HL-60 (cell line): ENCODE measurements around the gene MAPRE3.

Experiments used
- DNase-seq, 2 experiments: peaks; one replicate each; pipeline ENCODE4 v3.0.0-alpha.2; 2010 to 2020; ENCODE audit warnings: low read depth in 1 of 2, low spot score in 1 of 2
- H3K27ac ChIP-seq: fragments of 250-450 bp; sonication (Bioruptor Pico); replicated peaks from 2 replicates; pipeline ENCODE4 v1.5.1; 2020; ENCODE audit warnings: mild to moderate bottlenecking, moderate library complexity
- H3K27me3 ChIP-seq: fragments of 250-450 bp; sonication (Bioruptor Pico); 2 replicates; pipeline ENCODE4 v1.5.1; 2021; ENCODE audit warnings: mild to moderate bottlenecking, moderate library complexity; ENCODE audit not compliant: insufficient read depth, poor library complexity, severe bottlenecking
- H3K4me3 ChIP-seq: replicated peaks from 2 replicates; pipeline ENCODE4 v1.5.1; 2011; ENCODE audit warnings: mild to moderate bottlenecking, control low read depth, low read length; ENCODE audit not compliant: insufficient read depth
- GABPA ChIP-seq: IDR thresholded peaks from 2 replicates; pipeline ENCODE4 v1.6.1; 2012; ENCODE audit warnings: low read depth
- POLR2AphosphoS5 ChIP-seq: IDR thresholded peaks from 2 replicates; pipeline ENCODE4 v1.6.1; 2012; ENCODE audit warnings: low read depth
- SPI1 ChIP-seq: IDR thresholded peaks from 2 replicates; pipeline ENCODE4 v1.6.1; 2012; ENCODE audit warnings: low read depth, mild to moderate bottlenecking, borderline replicate concordance
- TF ChIP-seq, protein P1 (sequence below): IDR thresholded peaks from 2 replicates; pipeline ENCODE4 v1.6.1; 2012; ENCODE audit warnings: low read depth; ENCODE audit not compliant: insufficient replicate concordance
- TF ChIP-seq, protein P2 (sequence below): IDR thresholded peaks from one replicate; pipeline ENCODE4 v1.5.1; 2011; ENCODE audit warnings: low read length, control low read depth, inconsistent platforms; ENCODE audit not compliant: insufficient read depth

MAPRE3 gene

DNA sequence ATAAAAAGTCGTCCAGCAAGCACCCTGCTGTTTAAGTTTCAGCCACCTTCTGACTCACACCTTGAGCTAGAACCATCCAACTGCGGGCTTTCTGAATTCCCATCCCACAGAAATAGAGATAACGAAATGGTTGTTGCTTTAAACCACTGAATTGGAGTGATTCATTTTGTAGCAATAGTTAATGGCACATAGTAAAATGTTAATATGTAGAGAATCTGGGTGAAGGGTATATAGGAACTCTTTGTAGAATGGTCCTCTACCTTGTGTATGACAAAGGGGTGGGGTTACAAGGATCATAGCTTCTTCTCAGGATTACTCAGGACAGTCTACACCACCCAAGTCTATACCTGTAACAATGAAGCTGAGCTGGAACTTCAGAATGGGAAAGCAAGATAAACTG lies 2.4 kb upstream of the MAPRE3 start:
- Histone ChIP-seq H3K27ac (no peak overlapping the region), H3K4me3 (no peak overlapping the region), H3K27me3 (peaks cover 6% of the 10 kb centered on the region)
- TF ChIP-seq SPI1 = no peak
- no peak for TF ChIP-seq GABPA
- TF ChIP-seq, protein P1, sequence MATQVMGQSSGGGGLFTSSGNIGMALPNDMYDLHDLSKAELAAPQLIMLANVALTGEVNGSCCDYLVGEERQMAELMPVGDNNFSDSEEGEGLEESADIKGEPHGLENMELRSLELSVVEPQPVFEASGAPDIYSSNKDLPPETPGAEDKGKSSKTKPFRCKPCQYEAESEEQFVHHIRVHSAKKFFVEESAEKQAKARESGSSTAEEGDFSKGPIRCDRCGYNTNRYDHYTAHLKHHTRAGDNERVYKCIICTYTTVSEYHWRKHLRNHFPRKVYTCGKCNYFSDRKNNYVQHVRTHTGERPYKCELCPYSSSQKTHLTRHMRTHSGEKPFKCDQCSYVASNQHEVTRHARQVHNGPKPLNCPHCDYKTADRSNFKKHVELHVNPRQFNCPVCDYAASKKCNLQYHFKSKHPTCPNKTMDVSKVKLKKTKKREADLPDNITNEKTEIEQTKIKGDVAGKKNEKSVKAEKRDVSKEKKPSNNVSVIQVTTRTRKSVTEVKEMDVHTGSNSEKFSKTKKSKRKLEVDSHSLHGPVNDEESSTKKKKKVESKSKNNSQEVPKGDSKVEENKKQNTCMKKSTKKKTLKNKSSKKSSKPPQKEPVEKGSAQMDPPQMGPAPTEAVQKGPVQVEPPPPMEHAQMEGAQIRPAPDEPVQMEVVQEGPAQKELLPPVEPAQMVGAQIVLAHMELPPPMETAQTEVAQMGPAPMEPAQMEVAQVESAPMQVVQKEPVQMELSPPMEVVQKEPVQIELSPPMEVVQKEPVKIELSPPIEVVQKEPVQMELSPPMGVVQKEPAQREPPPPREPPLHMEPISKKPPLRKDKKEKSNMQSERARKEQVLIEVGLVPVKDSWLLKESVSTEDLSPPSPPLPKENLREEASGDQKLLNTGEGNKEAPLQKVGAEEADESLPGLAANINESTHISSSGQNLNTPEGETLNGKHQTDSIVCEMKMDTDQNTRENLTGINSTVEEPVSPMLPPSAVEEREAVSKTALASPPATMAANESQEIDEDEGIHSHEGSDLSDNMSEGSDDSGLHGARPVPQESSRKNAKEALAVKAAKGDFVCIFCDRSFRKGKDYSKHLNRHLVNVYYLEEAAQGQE = no peak
- TF ChIP-seq, protein P2, sequence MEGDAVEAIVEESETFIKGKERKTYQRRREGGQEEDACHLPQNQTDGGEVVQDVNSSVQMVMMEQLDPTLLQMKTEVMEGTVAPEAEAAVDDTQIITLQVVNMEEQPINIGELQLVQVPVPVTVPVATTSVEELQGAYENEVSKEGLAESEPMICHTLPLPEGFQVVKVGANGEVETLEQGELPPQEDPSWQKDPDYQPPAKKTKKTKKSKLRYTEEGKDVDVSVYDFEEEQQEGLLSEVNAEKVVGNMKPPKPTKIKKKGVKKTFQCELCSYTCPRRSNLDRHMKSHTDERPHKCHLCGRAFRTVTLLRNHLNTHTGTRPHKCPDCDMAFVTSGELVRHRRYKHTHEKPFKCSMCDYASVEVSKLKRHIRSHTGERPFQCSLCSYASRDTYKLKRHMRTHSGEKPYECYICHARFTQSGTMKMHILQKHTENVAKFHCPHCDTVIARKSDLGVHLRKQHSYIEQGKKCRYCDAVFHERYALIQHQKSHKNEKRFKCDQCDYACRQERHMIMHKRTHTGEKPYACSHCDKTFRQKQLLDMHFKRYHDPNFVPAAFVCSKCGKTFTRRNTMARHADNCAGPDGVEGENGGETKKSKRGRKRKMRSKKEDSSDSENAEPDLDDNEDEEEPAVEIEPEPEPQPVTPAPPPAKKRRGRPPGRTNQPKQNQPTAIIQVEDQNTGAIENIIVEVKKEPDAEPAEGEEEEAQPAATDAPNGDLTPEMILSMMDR = no peak
- TF ChIP-seq POLR2AphosphoS5 = no peak
- DNase-seq = no peak

DNA sequence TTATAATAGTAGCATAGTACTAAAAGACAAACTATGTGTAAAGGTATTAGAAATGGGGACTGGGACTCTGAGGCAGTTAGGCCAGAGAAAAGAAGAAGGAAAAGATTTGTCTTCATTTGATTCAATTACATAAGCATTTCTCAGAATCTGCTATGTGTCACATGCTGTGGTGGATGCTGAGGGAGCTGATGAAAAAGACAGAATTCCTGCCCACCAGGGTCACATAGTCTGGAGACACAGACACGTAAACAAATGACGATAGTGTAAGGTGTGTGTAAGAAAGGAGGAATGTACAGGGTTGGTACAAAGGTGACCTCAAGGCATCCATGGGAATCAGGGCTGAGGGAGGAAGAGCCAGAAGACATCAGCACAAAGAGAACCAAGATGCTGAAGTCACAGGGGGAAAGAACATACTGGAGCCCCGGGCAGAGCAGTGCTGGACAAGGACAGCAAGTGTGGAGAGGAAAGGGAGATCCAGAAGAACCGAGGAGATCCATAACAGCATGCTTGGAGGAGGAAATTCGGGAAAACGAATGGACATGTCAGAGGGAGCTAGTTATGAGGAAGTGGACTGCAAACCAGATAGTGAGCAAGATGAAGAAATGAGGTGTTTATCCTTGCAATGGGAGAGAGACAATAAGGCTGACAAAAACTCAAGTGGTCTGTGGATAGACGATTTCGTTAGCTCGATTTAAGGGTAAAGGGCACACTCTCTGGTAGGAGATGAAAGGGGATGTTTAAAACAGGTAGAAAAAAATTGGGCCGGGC lies 1.2 kb upstream of the MAPRE3 start:
- H3K27me3 ChIP-seq = peaks cover 6% of the 10 kb centered on the region
- no peak for DNase-seq
- TF ChIP-seq, protein P2 = no peak
- TF ChIP-seq, protein P1 = no peak
- no peak; the same call in 1 of the 2 replicates for TF ChIP-seq SPI1
- H3K4me3 ChIP-seq = no peak overlapping the region
- no peak overlapping the region for H3K27ac ChIP-seq

DNA sequence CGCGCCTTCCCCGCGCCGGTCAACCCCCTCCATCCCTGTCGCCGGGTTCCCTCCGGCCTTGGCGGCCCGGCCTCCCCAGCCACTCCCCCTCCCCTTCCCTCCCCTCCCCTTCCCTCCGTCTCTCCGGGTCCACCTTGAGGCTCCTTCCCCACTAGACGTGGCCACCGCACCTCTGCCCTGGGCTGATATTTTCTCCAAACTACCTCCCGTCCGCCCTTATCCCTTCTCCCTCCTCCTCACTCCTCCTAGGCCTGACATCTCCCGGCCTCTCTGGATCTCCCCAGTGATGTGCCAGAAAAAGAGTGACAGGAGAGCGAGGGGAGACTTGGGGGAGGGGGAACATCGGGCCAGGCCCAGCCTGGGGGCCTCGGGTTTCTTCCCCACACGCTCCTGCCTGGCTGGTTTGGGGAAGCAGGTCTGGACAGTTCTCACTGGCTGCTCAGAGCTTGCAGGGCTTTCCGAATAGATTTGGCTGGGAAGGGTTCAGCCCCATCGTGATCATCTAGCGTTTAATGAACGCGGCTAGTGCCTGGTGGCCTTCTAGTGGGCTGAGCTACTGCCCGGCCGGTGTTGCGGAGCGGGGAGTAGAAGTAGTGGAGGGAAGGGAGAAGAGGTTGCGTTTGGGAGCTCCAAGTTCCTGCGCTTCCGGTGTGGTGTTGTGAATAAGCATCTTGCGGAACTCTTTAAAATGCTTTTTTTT lies 641 bp downstream of the MAPRE3 start:
- Histone ChIP-seq H3K27ac (no peak overlapping the region), H3K4me3 (peak overlapping the region; percentile 65), H3K27me3 (peaks cover 6% of the 10 kb centered on the region)
- peak in 1 of 2 experiments; percentile 32 for DNase-seq
- TF ChIP-seq, protein P2 = no peak
- TF ChIP-seq GABPA (no peak), SPI1 (no peak), POLR2AphosphoS5 (no peak)
